ENCODE results near the gene MCM10.
"Not testable (repeated sequence)": the region's sequence is repeated elsewhere in the genome, so short reads cannot be mapped to it uniquely, and the experiment has no call there.

MCM10 gene

DNA sequence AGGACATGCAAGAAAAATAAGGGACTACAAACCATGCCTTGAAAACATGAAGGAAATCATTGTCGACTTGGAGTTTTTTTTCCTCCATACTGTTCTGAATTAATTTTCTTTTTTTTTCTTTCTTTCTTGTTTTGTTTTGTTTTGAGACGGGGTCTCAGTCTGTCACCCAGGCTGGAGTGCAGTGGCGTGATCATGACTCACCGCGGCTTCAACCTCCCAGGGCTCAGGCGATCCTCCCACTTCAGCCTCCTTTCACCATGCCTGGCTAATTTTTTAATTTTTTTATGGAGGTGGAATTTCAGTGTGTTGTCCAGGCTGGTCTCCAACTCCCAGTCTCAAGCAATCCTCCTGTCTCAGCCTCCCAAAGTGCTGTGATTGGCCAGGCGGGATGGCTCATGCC is 61.2 kb downstream of the MCM10 start:
- no peak for DNase-seq

DNA sequence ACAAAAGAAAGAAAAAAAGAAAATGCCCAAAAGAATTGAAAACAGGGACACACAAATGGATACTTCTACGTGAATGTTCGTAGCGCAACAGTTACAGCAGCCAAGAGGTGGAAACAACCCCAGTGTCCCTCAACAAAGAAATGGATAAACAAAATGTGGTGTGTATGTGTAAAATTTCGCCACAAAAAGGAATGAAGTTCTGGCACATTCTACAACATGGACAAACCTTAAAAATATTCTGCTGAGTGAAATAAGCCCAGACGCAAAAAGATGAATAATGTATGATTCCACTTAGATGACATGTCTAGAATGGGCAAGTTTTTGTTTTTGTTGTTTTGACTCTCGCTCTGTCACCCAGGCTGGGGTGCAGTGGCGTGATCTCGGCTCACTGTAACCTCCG is 61.9 kb downstream of the MCM10 start:
- no peak for DNase-seq

- no peak for DNase-seq
Observed at GRCh38 chr10:13224210-13224995, 63.0 kb downstream of the MCM10 start.

- no peak for DNase-seq
Observed at GRCh38 chr10:13225601-13226000, 64.2 kb downstream of the MCM10 start.

DNA sequence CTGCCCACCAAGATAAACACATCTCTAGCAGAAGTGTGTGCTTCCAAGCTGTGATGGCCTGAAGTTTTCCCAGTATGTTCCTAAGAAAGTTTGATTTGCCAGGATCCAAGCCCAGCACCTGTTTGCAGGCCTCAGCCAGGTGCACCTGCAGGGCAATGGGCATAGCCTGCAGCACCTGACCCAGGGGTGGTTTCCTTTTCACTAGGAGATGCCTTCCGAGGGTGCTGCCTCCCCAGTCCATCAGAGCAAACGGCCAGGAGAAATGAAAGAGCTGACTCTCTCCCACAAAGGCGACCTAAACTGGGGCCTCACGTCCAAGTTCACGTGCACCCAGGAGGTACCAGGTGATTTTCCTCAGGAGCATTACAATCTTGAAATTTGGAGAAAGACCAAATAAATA is 65.7 kb downstream of the MCM10 start:
- no peak for DNase-seq

DNA sequence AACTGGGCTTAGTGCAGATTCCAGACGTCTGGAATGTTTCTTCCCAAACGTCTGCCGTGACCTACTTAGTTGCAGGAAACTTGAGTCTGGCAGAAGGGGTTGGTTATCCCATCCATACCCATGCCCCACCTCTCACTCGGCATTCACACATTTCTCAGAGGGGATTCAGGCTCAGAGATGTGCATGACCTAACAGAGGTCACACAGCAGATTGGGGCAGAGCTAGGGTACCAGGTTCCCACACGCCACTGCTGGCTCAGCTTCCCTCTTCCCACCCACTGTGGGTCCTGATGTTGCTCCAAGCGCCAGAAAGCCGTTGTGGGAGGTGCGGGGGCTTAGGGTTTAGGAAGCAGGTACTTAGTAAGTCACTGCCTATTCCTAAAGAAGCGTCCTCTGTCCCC is 69.8 kb downstream of the MCM10 start:
- DNase-seq, result no peak

- DNase-seq, result no peak
Observed at GRCh38 chr10:13231808-13232207, 70.5 kb downstream of the MCM10 start.

- no peak for DNase-seq
Observed at GRCh38 chr10:13233358-13233757, 72.0 kb downstream of the MCM10 start.

DNA sequence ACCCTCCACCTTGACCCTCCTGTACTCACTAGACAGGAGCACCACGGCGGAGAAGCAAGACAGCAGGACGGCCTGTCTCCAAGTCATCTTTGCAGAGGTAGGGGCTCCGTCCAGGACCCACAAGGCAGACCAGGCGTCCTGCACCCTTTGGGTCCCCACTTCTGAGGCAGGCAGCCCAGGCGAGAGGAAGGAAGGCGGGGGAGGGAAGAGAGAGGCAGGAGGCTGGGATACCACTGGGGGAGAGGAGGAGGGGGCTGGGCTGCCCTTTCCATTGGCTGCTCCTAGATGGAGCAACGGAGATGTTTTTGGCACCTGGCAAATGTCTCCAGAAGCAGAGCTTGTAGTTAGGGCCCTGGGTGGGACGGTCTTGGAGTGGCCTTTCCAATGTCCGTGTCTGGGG is 72.8 kb downstream of the MCM10 start, which contains the start of gene UCMA:
Gene UCMA, minus strand, starts transcription at position 203 of the 400 bp plus-strand sequence. Its CDS starts 116 bp downstream, at position 87.
- no peak for DNase-seq

DNA sequence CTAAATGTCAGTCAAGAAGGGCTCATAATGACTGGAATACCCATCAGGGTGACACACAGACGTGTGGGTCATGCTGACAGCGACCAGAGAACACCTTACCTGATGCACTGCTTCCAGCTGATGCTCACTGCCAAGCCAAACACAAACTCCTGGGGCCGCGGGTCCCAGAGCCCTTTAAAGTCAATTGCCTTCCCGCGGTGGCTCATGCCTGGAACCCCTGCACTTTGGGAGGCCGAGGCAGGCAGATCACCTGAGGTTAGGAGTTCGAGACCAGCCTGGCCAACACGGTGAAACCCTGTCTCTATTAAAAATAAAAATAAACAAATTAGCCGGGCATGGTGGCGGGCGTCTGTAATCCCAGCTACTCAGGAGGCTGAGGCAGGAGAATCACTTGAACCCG is 73.4 kb downstream of the MCM10 start:
- DNase-seq, result not testable (repeated sequence)

DNA sequence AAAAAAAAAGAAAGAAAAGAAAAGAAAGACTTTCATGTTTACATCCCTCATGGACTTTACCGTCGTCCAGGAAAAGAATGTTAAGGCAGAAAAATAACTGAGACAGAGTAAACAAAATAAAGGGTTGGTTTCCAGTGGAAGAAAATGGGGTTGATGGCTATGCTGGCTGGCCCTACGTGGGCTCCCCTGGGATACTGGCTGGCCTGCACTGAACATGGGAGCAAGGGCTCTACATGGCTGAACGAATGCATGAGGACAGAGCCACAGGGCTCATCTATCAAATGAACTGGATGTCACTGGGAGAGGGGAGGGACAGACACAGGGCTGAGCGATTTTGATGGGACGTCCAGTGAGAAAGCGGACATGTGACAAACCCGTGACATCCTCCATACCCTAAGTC is 75.3 kb downstream of the MCM10 start:
- DNase-seq, result no peak

DNA sequence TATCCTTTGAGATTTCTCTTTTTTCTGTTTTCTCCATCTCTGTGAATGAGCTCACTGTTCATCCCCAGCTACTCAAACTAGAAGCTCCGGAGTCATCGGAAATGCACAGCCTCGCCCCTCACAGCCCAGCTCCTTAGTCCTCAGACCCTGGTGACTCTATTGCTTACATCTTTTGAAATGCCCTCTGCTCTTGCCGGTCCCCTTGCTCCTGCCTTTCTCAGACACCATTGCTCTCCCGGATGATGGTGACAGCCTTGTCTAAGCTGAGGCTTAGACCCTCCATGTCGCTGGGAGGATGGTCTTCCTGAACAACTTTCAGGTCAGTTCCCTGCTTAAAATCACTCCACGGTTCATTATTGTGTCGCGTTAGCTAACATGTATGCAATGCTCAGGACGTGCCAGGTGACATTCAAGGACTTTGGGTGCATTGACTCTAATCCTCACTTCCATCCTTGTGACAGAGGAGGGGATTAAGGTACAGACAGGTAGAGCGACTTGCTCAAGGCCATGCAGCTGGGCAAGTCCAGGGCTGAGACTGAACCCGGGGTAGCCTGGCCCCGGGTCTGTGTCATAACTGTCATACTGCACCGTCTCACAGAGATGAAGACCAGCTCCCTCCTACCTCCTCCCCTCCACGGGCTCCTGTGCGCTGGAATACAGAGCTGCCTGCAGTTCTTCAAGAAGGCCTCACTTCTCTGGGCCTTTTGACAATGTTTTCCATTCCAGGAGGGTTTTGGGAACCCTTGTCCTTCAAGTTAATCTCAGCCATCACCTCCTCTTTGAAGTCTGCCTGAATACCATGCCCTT is 77.1 kb downstream of the MCM10 start:
- DNase-seq, result no peak

DNA sequence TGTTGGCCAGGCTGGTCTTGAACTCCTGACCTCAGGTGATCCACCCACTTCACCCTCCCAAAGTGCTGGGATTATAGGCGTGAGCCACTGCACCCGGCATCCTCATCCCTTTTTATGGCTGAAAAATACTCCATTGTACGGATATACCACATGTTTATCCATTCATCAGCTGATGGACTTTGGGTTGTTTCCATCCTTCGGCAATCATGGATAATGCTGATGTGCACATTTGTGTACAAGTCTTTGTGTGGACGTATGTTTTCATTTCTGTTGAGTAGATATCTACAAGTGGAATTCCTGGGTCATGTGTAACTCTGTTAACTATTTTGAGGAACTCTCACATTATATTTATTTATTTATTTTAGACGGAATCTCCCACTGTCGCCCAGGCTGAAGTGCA is 78.6 kb downstream of the MCM10 start:
- DNase-seq, result no peak

DNA sequence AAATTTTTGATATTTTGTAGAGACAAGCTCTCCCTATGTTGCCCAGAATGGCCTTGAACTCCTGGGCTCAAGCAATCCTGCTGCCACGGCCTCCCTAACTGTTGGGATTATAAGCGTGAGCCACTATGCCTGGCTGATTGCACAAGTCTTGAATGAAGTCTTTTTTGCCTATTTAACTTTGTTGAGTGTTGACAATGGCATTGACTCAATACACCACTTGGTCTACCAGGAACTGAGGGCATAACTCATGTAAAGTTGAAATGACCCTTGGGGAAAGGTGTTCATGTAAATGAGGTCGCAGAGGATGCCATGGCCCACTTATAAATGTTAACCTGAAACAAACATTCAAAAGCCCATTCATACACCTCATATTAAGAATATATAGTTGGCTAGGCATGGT is 80.3 kb downstream of the MCM10 start:
- no peak for DNase-seq

DNA sequence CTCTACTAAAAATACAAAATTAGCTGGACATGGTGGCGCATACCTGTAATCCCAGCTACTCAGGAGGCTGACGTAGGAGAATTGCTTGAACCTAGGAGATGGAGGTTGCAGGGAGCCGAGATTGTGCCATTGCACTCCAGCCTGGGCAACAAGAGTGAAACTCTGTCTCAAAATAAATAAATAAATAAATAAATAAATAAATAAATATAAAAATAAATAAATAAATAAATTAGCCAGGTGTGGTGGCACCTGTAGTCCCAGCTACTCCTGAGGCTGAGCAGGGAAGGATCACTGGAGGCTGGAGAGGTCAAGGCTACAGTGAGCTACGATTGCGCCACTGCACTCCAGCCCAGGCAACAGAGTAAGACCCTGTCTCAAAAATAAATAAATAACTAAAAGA is 80.9 kb downstream of the MCM10 start:
- not testable (repeated sequence) for DNase-seq

DNA sequence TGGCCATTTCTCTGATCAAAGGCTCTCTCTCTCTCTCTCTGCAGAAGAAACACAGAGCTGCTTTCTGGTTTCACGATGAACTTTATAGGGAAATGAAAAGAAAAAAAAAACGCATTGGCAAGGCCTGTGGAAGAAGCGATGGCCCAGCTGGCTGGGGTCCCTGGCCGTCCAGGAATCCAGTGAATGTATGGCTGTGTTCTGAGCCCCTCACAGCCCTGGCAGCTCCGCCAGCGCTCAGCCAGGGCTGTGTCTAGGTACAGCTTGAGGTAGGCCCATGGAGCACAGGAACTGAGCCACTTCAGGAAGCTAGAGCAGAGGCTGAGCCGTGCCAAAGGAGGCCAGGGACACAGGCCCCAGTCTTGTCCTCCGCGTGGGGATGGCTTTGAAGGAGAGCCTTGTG is 85.9 kb downstream of the MCM10 start:
- DNase-seq, result no peak

GRCh38 chr10:13247784-13248183 is 86.4 kb downstream of the MCM10 start:
- DNase-seq, result no peak

DNA sequence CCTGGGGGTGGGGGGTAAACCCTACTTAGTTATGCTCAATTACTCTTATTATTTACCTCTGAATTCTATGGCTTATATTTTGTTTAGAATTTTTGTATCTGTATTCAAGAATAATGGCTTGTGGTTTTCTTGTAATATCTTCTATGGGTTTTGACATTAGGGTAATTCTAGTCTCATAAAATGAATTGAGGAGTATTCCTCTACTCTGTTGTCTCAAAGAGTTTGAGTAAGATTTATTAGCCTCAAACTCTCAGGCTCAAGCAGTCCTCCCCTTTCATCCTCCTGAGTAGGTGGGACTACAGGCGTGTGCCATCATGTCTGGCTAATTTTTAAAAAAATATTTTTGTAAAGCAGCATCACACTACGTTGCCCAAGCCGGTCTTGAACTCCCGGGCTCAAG is 92.4 kb downstream of the MCM10 start:
- DNase-seq, result no peak

DNA sequence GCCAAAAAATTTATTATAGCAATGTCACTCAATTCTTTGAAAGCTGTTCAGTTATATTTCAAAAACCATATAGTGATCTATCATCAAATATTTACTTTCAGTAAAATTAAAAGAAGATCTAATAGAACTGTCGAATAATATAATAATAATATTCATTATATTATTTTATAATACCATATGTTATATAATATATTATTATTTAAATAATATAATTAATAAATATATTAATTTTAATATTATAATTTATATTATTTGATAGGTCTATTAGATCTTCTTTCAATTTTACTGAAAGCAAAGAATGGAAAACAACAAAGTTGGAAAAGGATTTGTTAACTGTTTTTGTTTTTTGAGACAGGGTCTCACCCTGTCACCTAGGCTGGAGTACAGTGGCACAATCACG is 95.3 kb downstream of the MCM10 start:
- no peak for DNase-seq

DNA sequence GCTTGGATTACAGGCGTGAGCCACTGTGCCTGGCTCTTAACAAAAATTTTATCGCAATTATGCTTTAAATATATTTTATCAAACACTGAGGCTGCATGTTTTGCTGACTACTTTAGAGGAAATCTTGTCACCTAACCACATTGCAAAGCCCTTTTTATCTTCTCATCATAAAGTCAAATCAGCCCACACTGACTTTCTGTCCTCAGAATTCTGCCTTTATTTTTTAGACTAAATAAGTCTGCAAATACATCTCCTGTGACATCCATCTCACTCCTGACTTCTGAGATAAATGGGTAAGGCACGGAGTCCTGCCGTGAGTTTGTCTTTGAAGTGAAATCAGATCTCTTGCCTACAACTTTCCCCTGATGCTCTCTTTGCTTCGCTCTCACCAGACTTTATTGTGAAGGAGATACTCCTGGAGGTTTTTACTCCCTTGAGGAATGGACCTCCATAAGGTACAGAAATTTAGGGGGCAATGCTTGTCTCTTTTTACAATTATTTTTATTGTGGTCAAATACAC is 96.3 kb downstream of the MCM10 start:
- no peak for DNase-seq

Measured in activated effector memory CD4-positive, alpha-beta T cell treated with Interleukin-2 at 50 U/mL for 16 hours (primary cell).